ENCODE measurements around the gene CGREF1.

CGREF1 gene

DNA sequence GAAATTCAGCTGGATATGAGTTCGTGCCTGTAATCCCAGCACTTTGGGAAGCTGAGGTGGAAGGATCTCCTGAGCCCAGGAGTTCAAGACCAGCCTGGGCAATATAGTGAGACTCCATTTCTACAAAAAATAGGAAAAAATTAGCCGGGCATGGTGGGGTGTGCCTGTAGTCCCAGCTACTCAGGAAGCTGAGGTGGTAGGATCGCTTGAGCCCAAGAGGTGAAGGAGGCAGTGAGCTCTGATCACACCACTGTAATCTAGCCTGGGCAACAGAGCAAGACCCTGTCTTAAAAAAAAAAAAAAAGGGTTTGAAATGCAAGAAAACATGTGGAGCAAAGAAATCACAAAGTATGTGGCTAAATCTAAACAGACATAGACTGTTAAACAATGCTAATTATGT lies 9.8 kb downstream of the CGREF1 start:
- no peak overlapping the region for H3K4me3 ChIP-seq (replicated peaks; ENCODE audit: low read depth, low read length)
- H3K36me3 ChIP-seq (ENCODE audit: control insufficient read depth, insufficient read depth, low read length), result no peaks in the 10 kb centered on the region
- TF ChIP-seq, protein P1, sequence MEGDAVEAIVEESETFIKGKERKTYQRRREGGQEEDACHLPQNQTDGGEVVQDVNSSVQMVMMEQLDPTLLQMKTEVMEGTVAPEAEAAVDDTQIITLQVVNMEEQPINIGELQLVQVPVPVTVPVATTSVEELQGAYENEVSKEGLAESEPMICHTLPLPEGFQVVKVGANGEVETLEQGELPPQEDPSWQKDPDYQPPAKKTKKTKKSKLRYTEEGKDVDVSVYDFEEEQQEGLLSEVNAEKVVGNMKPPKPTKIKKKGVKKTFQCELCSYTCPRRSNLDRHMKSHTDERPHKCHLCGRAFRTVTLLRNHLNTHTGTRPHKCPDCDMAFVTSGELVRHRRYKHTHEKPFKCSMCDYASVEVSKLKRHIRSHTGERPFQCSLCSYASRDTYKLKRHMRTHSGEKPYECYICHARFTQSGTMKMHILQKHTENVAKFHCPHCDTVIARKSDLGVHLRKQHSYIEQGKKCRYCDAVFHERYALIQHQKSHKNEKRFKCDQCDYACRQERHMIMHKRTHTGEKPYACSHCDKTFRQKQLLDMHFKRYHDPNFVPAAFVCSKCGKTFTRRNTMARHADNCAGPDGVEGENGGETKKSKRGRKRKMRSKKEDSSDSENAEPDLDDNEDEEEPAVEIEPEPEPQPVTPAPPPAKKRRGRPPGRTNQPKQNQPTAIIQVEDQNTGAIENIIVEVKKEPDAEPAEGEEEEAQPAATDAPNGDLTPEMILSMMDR (IDR thresholded peaks at IDR 0.05; ENCODE audit: insufficient read depth, low read length, poor library complexity, severe bottlenecking), result no peak
- no peaks in the 10 kb centered on the region for H3K27me3 ChIP-seq (replicated peaks; ENCODE audit: control insufficient read depth, insufficient read depth, low read length)
- DNase-seq (ENCODE audit: extremely low read depth, insufficient read length), result no peak

DNA sequence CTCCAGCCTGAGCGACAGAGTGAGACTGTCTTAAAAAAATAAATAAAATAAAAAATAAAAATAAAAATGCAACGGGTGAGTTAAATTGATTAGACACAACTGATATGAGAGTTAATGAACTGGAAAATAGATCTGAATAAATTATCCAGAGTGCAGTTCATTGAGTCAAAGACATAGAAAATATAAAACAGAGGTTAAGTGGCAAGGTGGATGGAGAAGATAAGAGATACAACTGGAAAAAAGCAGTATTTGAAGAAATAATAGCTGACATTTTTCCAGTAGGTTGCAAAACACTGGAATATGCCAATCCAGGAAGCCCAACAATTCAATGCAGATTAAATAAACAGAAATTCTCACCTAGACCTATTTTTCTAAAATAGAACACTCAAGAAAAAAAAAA lies 10.7 kb downstream of the CGREF1 start:
- TF ChIP-seq, protein P1 (IDR thresholded peaks at IDR 0.05; ENCODE audit: insufficient read depth, low read length, poor library complexity, severe bottlenecking), result no peak
- Histone ChIP-seq H3K36me3 (ENCODE audit: control insufficient read depth, insufficient read depth, low read length) (no peaks in the 10 kb centered on the region), H3K27me3 (replicated peaks; ENCODE audit: control insufficient read depth, insufficient read depth, low read length) (no peaks in the 10 kb centered on the region), H3K4me3 (replicated peaks; ENCODE audit: low read depth, low read length) (no peak overlapping the region)
- no peak for DNase-seq (ENCODE audit: extremely low read depth, insufficient read length)

DNA sequence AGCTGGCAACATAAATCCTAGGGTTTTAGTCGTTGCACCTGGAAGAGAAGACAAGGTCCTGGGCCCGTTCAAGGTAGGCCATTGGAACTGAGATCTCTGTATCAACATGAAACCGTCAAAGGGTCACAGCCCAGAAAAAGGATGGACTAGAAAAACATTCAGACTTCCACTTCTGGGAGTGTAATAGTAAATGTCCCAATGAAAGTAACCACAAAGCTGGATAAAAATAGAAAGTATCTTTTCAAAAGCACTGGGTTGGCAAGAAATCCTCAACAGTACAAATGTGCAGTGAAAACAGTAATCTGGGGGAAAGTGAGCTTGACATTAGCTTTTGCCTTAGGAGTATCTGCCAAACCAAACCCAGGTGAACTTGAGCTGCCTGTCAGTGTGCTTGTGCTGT lies 12.9 kb downstream of the CGREF1 start:
- no peaks in the 10 kb centered on the region for H3K27me3 ChIP-seq (replicated peaks; ENCODE audit: control insufficient read depth, insufficient read depth, low read length)
- H3K4me3 ChIP-seq (replicated peaks; ENCODE audit: low read depth, low read length), result no peak overlapping the region
- DNase-seq (ENCODE audit: extremely low read depth, insufficient read length), result no peak
- H3K36me3 ChIP-seq (ENCODE audit: control insufficient read depth, insufficient read depth, low read length), result no peaks in the 10 kb centered on the region
- TF ChIP-seq, protein P1 (IDR thresholded peaks at IDR 0.05; ENCODE audit: insufficient read depth, low read length, poor library complexity, severe bottlenecking), result no peak

DNA sequence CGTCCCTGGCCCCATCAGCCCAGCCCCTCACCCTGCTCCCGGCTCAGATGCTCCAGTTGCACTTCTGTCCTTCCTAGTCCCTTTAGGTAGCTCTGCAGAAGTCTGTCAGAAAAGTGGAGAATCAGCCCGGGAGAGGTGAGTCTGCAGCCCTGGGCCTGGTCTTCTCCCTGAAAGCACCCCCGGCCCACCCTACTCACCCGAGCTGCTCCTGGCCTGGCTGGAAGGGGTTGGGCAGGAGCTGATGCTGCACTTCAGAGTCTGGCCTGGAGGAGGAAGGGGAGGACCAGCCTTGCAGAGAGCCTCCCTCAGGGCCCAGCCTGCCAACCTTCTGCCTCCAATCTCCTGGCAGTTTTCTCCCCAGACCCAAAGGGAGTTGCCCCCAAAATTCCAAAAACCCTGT lies 16.6 kb downstream of the CGREF1 start:
- no peak for DNase-seq (ENCODE audit: extremely low read depth, insufficient read length)
- Histone ChIP-seq H3K4me3 (replicated peaks; ENCODE audit: low read depth, low read length) (no peak overlapping the region), H3K27me3 (replicated peaks; ENCODE audit: control insufficient read depth, insufficient read depth, low read length) (no peaks in the 10 kb centered on the region), H3K36me3 (ENCODE audit: control insufficient read depth, insufficient read depth, low read length) (no peaks in the 10 kb centered on the region)
- TF ChIP-seq, protein P1 (IDR thresholded peaks at IDR 0.05; ENCODE audit: insufficient read depth, low read length, poor library complexity, severe bottlenecking), result no peak

DNA sequence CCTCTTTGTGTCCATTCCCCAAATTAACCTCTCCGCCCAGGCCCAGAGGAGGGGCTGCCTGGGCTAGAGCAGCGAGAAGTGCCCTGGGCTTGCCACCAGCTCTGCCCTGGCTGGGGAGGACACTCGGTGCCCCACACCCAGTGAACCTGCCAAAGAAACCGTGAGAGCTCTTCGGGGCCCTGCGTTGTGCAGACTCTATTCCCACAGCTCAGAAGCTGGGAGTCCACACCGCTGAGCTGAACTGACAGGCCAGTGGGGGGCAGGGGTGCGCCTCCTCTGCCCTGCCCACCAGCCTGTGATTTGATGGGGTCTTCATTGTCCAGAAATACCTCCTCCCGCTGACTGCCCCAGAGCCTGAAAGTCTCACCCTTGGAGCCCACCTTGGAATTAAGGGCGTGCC lies 18.9 kb downstream of the CGREF1 start:
- H3K27me3 ChIP-seq (replicated peaks; ENCODE audit: control insufficient read depth, insufficient read depth, low read length), result no peaks in the 10 kb centered on the region
- TF ChIP-seq, protein P1 (IDR thresholded peaks at IDR 0.05; ENCODE audit: insufficient read depth, low read length, poor library complexity, severe bottlenecking), result no peak
- no peak overlapping the region for H3K4me3 ChIP-seq (replicated peaks; ENCODE audit: low read depth, low read length)
- H3K36me3 ChIP-seq (ENCODE audit: control insufficient read depth, insufficient read depth, low read length), result no peaks in the 10 kb centered on the region
- no peak for DNase-seq (ENCODE audit: extremely low read depth, insufficient read length)

DNA sequence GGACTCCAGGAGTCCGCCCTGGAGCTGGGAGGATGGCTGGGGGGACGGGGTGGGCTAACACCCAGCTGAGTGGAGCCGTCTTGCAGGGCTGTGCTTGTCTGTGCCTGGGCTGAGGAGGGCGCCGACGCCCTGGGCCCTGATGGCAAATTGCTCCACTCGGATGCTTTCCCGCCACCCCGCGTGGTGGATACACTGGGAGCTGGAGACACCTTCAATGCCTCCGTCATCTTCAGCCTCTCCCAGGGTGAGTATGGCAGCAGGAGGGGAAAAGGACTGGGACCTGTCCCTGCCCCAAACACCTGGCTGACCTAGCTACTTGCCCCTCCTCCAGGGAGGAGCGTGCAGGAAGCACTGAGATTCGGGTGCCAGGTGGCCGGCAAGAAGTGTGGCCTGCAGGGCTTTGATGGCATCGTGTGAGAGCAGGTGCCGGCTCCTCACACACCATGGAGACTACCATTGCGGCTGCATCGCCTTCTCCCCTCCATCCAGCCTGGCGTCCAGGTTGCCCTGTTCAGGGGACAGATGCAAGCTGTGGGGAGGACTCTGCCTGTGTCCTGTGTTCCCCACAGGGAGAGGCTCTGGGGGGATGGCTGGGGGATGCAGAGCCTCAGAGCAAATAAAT lies 19.5 kb downstream of the CGREF1 start:
- no peaks in the 10 kb centered on the region for H3K27me3 ChIP-seq (replicated peaks; ENCODE audit: control insufficient read depth, insufficient read depth, low read length)
- H3K36me3 ChIP-seq (ENCODE audit: control insufficient read depth, insufficient read depth, low read length), result no peaks in the 10 kb centered on the region
- TF ChIP-seq, protein P1 (IDR thresholded peaks at IDR 0.05; ENCODE audit: insufficient read depth, low read length, poor library complexity, severe bottlenecking), result no peak
- DNase-seq (ENCODE audit: extremely low read depth, insufficient read length), result no peak
- no peak overlapping the region for H3K4me3 ChIP-seq (replicated peaks; ENCODE audit: low read depth, low read length)
